Ovary (tissue), 9 donors: ENCODE measurements around the gene LYST. TPM values are rescaled to one million over a fixed set of nuclear protein-coding genes. Genes with fewer than 3 reads are reported as not detected.

ENCODE experiments used
- DNase-seq, 5 donors: peaks; one replicate each; pipeline ENCODE4 v3.0.0-alpha.2; 2019 to 2020
- H3K27ac ChIP-seq, 2 donors: fragments of 200-600 bp; one replicate each; pipeline versions ENCODE4 v1.5.1 to v1.8.0; 2019 to 2022
- H3K27me3 ChIP-seq: fragments of 200-600 bp; one replicate; pipeline ENCODE4 v1.8.0; 2022
- H3K36me3 ChIP-seq: fragments of 200-600 bp; sonication (generic); one replicate; pipeline ENCODE4 v1.5.1; 2019
- H3K4me1 ChIP-seq: one replicate; pipeline ENCODE4 v1.8.1; 2013; ENCODE audit warnings: mild to moderate bottlenecking, moderate library complexity; ENCODE audit not compliant: insufficient read depth
- H3K4me3 ChIP-seq: fragments of 200-600 bp; sonication (generic); one replicate; pipeline ENCODE4 v1.5.1; 2017
- H3K9me3 ChIP-seq, 2 donors: fragments of 200-600 bp in 1 of 2; sonication (generic) in 1 of 2; one replicate each; pipeline versions ENCODE4 v1.5.1 to v1.8.1; 2013 to 2019; ENCODE audit warnings: mild to moderate bottlenecking in 1 of 2, moderate library complexity in 1 of 2
- CTCF ChIP-seq, 3 donors: fragments of 450-650 bp in 2 of 3; fragments of 200-600 bp in 1 of 3; IDR thresholded peaks; one replicate each; pipeline versions ENCODE4 v1.5.1 to v1.8.0; 2016 to 2022; ENCODE audit warnings: antibody characterized with exemption in 3 of 3, mild to moderate bottlenecking in 1 of 3
- EP300 ChIP-seq: sonication (generic); formaldehyde crosslinking; IDR thresholded peaks from one replicate; pipeline ENCODE4 v1.6.1; 2017; ENCODE audit warnings: antibody characterized with exemption
- POLR2A ChIP-seq: fragments of 450-650 bp; IDR thresholded peaks from one replicate; pipeline ENCODE4 v1.6.1; 2017; ENCODE audit warnings: antibody characterized with exemption, mild to moderate bottlenecking, moderate library complexity
- WGBS, 3 donors: extraction: QIAGEN DNeasy Blood & Tissue Kit in 1 of 3; methylation state at CpG; one replicate each; pipeline versions ENCODE4 v1.1.5 to v1.1.7; 2013 to 2017; 5-methylcytosine and 5-hydroxymethylcytosine counted together
- intact Hi-C, 4 donors: fragments of 100-400 bp; cut with DNase I; formaldehyde crosslinking; loops; one replicate each; pipeline versions ENCODE4 v1.11.0 to v1.15.1; 2022 to 2023
- polyA plus RNA-seq, 2 donors: library from polyadenylated mRNA; stranded (reverse); fragments of 200-250 nt in 1 of 2; fragments of 350-450 nt in 1 of 2; fragmentation: Illumina TruSeq in 1 of 2; extraction: RNeasy Lipid Tissue Mini Kit (QIAGEN cat#74804) in 1 of 2; gene quantifications; one replicate each; pipeline ENCODE4 v1.2.3, GENCODE V29; 2013 to 2014
- total RNA-seq, 7 donors: library from RNA; depleted of rRNA in 2 of 7; stranded (reverse); fragments of >200 nt in 2 of 7; fragmentation: NEBNext Ultra II Directional in 3 of 7; extraction: Animal tissue kit (Norgen Biotek cat#: 25700) in 3 of 7; gene quantifications; one replicate each; pipeline versions ENCODE4 v1.1.0 to v1.2.4, GENCODE V29; 2016 to 2023
- donor health status: DM: no; HTN: no; CAD: no; lungs with moderate emphysema.
- donor health status: DM: no; HTN: no; CAD: no.
- donor health status: Bipolar disorder and iron deficiency.
- donor health status: DM: yes; HTN: yes; CAD: no.
- donor health status: DM: no; HTN: no; CAD: no.
- donor health status: DM: yes; HTN: yes; CAD: no.

LYST gene
- total and polyA plus RNA-seq, 9 donors = 6.8 to 29.2 (median 21.7) TPM

GRCh38 chr1:235735621-235736020 is 131.1 kb downstream of the LYST start:
- Histone ChIP-seq H3K9me3 (no peaks in the 10 kb centered on the region), H3K27me3 (no peaks in the 10 kb centered on the region), H3K4me3 (no peak overlapping the region), H3K36me3 (no peaks in the 10 kb centered on the region), H3K4me1 (no peaks in the 10 kb centered on the region), H3K27ac (no peak overlapping the region)
- intact Hi-C loops = no loop called here
- WGBS, 3 donors = 91 to 94% (median 91%) methylated on average over 2 of the region's 2 CpGs
- no peak for DNase-seq
- TF ChIP-seq POLR2A (no peak), CTCF (IDR thresholded peaks at IDR 0.05) (no peak), EP300 (no peak)

GRCh38 chr1:235734335-235734734 is 132.4 kb downstream of the LYST start:
- Histone ChIP-seq H3K4me1 (no peaks in the 10 kb centered on the region), H3K9me3 (no peaks in the 10 kb centered on the region), H3K36me3 (no peaks in the 10 kb centered on the region), H3K27ac (no peak overlapping the region), H3K27me3 (no peaks in the 10 kb centered on the region), H3K4me3 (no peak overlapping the region)
- intact Hi-C loops = no loop called here
- no peak for DNase-seq
- TF ChIP-seq POLR2A (no peak), CTCF (IDR thresholded peaks at IDR 0.05) (no peak), EP300 (no peak)

- no peaks in the 10 kb centered on the region for H3K36me3 ChIP-seq
Observed at GRCh38 chr1:235730007-235730406, 136.7 kb downstream of the LYST start.

GRCh38 chr1:235726557-235726956 is 140.1 kb downstream of the LYST start:
- Histone ChIP-seq H3K27me3 (no peaks in the 10 kb centered on the region), H3K4me3 (no peak overlapping the region), H3K9me3 (no peaks in the 10 kb centered on the region), H3K4me1 (no peaks in the 10 kb centered on the region), H3K36me3 (no peaks in the 10 kb centered on the region), H3K27ac (no peak overlapping the region)
- no peak for DNase-seq
- intact Hi-C loops = no loop called here
- 93 to 97% (median 96%) methylated on average over 1 of the region's 1 CpG for WGBS, 3 donors
- no peak for TF ChIP-seq POLR2A
- no peak for TF ChIP-seq CTCF (IDR thresholded peaks at IDR 0.05)
- TF ChIP-seq EP300 = no peak

More at GRCh38 chr1:235730007-235730406, 136.7 kb downstream of the LYST start:
- Histone ChIP-seq H3K4me1 (no peaks in the 10 kb centered on the region), H3K4me3 (no peak overlapping the region), H3K27me3 (no peaks in the 10 kb centered on the region), H3K9me3 (no peaks in the 10 kb centered on the region), H3K27ac (no peak overlapping the region)
- TF ChIP-seq CTCF (IDR thresholded peaks at IDR 0.05) (no peak), POLR2A (no peak), EP300 (no peak)
- intact Hi-C loops = no loop called here
- no peak for DNase-seq
- 89 to 98% (median 94%) methylated on average over 1 of the region's 1 CpG for WGBS, 3 donors

GRCh38 chr1:235725434-235725833 is 141.3 kb downstream of the LYST start:
- H3K36me3 ChIP-seq = no peaks in the 10 kb centered on the region
- H3K4me1 ChIP-seq = no peaks in the 10 kb centered on the region
- H3K9me3 ChIP-seq = no peaks in the 10 kb centered on the region
- H3K27me3 ChIP-seq = no peaks in the 10 kb centered on the region
- 31 to 57% (median 48%) methylated on average over 3 of the region's 3 CpGs for WGBS, 3 donors
- DNase-seq = no peak
- TF ChIP-seq CTCF (IDR thresholded peaks at IDR 0.05) = no peak
- no peak for TF ChIP-seq EP300
- TF ChIP-seq POLR2A = no peak
- intact Hi-C loops = no loop called here
- no peak overlapping the region for H3K27ac ChIP-seq
- no peak overlapping the region for H3K4me3 ChIP-seq
